Activated T-helper 1 cell treated with Interleukin-2 at 50 U/mL for 16 hours (primary cell): ENCODE results near the gene SELENOK.

Experiments
- DNase-seq: peaks from one replicate; pipeline ENCODE4 v3.0.0-alpha.2; 2020; ENCODE audit warnings: low read depth

Gene SELENOK

DNA sequence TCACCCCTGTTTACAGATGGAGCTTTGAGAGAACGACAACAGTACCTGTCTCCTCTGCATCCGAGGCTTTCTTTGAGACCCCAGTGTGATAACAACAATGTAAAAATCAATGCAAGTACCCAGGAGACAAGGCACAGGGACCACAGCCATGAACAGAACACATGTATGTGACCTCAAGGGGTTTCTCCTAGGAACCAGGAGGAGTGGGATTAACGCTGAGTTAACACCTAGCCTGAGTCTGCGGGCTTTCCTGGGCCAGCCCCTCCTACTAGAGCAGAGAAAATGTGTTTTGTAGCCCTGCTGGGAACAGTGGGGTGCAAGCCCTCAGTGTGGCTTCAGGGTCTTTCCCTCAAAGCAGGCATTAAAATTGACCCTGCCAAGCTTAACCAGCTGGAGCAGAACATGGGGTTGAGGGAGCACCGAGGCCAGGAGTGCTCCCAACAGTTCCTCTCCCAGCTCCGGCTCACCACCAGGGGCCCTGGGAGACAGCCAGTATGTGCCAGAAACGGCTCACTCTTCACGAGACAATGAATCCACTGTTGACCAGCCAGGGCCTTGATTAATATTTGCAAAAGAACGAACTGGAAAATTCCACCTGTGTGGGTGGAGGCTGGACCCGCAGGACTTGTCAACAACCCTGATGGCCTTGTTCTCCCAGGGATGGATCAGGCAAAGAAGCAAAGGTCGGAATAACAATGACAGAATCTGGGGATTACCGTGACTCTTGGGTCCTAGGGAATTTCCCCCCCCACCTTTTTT lies 49.0 kb downstream of the SELENOK start:
- DNase-seq = no peak

DNA sequence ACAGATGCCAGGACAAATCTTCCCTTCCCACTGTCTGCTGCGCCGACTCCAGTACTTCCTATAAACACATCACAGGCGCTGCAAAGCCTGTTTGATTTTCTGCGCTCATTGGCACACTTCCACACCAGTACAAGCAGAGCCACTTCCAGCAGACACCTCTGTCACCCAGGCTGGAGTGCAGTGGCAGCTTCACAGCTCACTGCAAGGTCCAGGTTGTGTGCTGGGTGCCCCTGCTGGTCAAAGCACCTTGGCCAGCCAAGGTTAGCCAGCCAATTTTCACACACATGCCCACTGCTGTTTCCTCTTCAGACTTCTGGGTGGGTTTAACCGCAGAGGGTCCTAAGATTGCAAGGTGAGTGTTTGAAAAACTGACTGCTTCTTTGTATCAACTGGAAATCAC lies 50.4 kb downstream of the SELENOK start:
- no peak for DNase-seq

DNA sequence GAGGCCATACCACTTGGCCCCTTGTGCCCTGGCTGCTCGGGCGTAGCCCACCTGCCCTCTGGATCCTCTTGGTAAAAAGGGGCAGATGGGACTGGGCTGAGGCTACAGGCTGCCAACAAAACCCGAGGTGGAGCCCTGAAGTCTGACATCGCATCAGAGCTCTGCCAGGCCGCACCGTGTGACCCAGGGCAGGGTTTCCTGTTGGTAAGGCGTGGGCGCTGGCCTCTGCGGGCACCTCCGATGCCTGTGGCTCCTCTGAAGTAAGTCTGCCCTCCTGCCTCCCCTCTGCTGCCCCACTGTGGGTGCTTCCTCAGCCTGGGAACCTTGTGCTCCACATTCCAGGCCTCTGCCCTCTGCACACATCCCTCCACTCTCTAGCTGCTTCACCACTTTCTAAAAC lies 54.3 kb downstream of the SELENOK start:
- no peak for DNase-seq

- no peak for DNase-seq
Observed at GRCh38 chr3:53836084-53836872, 55.4 kb downstream of the SELENOK start.

DNA sequence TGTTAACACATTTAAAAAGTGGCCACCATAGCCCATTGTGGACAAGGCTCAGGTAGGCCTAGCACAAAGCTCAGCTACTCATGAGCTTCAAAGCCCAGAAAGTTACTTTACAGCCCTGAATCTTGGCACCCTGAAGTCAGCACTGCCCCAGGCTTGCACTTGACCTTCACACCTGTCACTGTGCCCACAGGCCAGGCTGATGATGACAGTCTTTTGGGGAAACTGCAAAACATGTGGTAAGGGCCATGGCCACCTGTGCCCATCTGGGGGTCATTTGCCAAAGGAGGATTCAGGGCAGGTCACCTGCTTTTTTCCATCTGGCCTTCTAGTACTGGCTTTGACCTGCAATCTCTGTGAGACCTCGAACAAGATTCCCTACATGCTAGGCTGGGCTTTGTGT lies 56.4 kb downstream of the SELENOK start:
- no peak for DNase-seq

- DNase-seq = no peak
Observed at GRCh38 chr3:53834429-53835095, 57.1 kb downstream of the SELENOK start.
